Tibial nerve (tissue), 3 donors: ENCODE results near the gene INPP4B.

Experiments
- CTCF ChIP-seq, 5 experiments: fragments of 200-600 bp in 3 of 5; fragments of 450-650 bp in 2 of 5; sonication (generic) in 3 of 5; IDR thresholded peaks; one replicate each; pipeline ENCODE4 v1.5.1; 2016 to 2019; ENCODE audit warnings: antibody characterized with exemption in 5 of 5, mild to moderate bottlenecking in 3 of 5, moderate library complexity in 2 of 5
- POLR2A ChIP-seq, 2 donors: fragments of 450-650 bp; IDR thresholded peaks; one replicate each; pipeline ENCODE4 v1.6.1; 2017; ENCODE audit warnings: antibody characterized with exemption in 2 of 2, mild to moderate bottlenecking in 2 of 2, moderate library complexity in 2 of 2

GRCh38 chr4:142707401-142707800 lies 138.7 kb downstream of the INPP4B start:
- no peak for TF ChIP-seq CTCF (IDR thresholded peaks at IDR 0.05)
- no peak for TF ChIP-seq POLR2A (IDR thresholded peaks at IDR 0.05)
